PFSK-1 (cell line): Measurements from ENCODE around the gene SPATA1.

Experiments
- POLR2AphosphoS5 ChIP-seq: IDR thresholded peaks from 2 replicates; pipeline ENCODE4 v1.6.1; 2012; ENCODE audit warnings: low read depth, mild to moderate bottlenecking, control low read depth, low read length, moderate library complexity
- TAF1 ChIP-seq: IDR thresholded peaks from 2 replicates; pipeline ENCODE4 v1.6.1; 2012; ENCODE audit warnings: low read length, control low read depth, borderline replicate concordance; ENCODE audit not compliant: insufficient read depth

DNA sequence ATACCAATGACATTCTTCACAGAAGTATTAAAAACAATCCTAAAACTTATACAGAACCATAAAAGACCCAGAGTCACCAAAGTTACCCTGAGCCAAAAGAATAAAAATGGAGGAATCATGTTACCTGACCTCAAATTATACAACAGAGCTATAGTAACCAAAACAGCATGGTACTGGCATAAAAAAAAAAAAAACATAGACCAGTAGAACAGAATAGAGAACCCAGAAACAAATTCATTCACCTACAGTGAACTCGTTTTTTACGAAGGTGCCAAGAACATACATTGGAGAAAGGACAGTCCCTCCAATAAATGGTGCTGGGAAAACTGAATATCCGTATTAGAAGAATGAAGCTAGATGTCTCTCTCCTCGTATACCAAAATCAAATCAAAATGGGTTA, 2.8 kb downstream of the SPATA1 start:
- no peak for TF ChIP-seq POLR2AphosphoS5
- TF ChIP-seq TAF1, result no peak
